SW480 (cell line): ENCODE data around the gene PER2.
A peak's percentile ranks its signal among the peaks of the same experiment; 100 is the strongest.

Experiments
- DNase-seq: peaks from one replicate; pipeline ENCODE4 v3.0.0-alpha.2; 2016; ENCODE audit warnings: low spot score

PER2 gene

DNA sequence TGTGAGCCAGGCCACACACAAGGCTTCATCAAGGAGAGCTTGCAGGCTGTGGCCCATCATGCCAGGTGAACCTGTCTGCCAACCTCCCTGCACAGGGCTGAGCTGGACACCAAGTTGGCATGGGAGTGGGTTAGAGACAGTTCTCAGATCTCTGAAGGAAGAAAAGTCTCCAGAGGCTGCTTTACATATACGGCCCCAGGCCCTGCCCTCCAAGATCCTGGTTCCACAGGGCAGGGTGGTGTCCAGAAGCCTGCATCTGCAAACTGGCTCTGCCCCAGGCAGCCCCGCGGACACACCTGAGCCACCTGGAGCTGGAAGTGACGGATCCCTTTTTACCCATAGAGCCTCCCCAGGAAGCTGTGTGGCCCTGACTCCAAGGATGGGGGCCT lies 24.3 kb downstream of the PER2 start:
- no peak for DNase-seq

DNA sequence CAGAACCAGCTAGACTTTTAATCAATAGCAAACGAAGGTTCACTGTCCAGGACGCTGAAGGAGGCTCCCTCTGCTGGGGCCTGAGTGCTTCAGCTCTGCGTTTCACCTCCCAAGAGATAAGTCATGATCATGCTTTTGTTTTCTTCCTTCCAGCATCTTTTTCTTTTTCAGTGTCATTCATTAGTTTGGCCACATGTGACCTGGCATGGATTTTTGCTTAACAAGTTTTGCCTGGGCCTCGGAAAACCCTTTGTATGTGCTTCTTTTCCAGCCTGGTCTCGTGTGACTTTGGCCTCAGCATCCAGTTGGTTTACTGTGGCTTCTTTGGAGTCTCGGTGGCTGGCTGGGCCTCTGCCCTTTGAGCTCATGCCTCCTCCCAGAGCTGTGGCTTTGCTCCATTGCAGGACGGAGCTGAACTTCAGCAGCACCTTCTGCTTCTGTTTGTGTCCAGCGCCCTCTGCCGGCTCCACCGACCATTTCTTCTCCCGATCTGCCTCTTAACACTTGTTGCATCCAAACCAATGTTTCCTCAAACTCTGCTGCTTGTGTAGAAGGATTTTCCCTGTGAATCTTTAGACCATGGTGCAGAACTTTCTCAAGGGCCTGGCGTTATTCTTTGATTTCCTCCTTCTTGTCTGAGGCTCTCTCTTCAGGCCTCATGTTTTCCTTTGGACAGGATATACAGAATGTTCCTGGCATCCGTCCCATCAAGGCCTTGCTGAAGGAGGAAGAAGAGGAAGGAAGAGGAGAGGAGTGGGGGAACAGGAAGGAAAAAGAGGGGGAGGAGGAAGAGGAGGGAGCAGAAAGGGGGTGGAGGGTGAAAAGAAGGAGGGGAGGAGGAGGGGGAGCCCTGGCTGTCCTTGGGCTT lies 25.0 kb downstream of the PER2 start:
- DNase-seq, result peak; percentile 81

DNA sequence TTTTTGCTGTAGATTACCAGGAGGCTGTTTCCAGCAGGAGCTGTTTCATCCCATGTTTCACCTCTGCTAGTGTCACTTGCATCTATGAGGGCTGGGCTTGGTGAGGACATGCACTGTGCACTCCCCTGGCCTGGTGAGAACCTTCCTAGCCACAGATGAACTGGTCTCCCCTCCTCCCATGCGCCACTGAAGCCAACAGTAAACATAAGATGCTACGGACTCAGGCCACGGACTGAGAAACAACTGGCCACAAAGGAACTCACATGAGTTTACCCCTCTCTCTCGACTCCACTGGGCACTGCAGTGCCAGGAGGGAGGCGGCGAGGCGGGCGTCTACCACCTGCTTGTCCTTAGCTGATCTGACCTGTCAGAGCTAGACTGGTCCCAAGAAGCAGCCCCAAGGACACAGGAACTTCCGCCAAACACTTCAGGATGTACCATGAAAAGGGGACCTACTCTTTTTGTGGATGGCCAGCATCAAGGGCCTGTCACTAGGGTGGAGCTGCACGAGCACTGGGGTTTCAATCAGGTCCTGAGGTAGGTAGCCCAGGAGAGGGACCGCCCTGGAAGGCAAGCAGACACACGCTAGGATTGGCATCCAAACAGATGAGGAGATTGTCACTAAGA lies 25.8 kb downstream of the PER2 start:
- DNase-seq, result no peak

DNA sequence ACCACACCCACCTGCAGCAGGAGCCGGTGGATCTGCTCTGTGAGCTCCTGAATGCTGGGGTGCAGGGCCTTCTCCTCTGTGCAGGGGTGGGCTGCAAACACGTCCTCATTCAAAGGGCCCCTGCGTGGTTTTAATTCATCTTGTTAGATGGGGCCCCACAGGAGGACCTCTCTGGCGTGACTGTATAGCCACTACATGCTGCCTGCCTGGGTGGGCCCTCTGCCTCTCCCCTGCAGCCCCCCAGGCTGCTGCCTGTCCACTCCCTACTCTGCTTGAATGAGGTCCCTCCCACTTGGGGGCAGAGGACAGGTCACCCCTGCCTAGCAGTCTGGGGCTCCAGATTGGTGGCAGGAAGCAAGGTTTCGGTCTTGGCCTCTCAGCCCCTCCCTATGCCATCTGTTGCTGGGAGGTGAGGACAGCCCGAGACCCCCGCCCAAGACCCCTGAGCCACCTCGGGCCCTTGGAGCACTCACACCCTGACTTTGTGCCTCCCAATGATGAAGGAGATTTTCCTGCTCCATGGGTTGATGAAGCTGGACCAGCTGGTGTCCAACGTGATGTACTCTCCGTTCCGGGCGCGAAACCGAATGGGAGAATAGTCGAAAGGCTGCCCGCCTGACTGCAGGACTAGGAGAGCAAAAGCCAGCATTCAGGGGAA lies 26.6 kb downstream of the PER2 start:
- no peak for DNase-seq

DNA sequence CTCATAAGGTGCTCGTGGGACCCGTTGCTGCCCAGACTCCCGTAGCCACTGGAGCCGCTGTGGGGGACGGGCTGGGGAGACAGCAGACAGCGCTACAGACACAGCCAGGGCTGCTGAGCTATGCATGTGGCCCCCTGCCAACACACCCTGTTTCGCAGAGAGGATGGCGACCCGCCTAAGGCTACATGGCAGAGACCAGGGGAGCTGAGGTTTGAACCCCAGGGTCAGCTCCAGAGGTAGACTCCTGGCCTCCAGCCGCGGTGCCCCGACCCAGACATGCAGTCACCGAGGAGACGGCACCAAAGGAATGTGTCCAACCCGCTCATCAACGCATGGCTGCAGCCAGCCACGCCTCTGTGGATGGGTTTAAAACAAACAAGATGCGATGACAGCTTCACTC lies 27.5 kb downstream of the PER2 start:
- DNase-seq, result no peak

DNA sequence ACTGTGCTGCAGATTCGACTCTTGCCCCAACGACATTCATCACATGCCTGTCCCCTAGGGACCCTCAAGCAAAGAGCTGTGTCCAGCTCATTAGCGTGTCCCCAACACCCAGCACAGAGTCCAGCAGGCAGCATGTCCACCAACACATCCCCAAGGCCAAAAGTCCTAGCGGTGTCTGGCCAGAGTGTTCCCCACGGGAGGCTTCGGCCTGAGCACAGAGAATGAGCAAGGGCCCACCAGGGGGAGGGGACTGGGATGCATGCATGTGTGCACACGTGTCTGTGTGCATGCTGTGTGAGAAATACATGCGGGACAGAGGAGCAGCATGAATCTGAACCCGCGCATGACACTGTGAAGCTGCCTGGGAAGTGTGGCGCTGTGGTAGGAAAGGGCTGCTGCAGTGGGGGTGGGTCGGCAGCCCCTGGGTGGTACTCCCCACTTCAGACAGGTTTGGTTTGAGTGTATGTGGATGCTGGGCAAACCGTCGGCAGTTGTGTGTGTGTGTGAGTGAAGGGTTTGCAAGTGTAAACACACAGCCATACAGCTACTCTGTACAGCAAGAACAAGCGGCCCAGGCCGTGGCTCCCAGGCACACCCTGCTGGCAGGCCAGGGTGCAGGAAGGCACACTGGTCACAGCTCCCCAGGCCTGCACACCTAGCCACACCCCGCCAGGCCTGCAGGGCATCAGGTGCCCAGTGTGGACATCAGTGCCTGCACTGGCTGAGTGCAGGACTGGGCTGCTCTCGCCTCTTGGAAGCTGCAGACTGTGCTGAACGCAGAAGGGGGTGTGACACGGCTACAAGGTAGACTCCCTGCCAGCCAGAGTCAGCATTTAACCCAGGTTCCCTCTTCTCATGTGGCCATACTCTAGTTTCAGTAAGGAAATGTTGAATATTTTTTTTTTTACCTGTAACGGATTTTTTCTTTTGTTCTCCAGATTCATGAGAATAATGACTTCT lies 29.1 kb downstream of the PER2 start:
- no peak for DNase-seq

DNA sequence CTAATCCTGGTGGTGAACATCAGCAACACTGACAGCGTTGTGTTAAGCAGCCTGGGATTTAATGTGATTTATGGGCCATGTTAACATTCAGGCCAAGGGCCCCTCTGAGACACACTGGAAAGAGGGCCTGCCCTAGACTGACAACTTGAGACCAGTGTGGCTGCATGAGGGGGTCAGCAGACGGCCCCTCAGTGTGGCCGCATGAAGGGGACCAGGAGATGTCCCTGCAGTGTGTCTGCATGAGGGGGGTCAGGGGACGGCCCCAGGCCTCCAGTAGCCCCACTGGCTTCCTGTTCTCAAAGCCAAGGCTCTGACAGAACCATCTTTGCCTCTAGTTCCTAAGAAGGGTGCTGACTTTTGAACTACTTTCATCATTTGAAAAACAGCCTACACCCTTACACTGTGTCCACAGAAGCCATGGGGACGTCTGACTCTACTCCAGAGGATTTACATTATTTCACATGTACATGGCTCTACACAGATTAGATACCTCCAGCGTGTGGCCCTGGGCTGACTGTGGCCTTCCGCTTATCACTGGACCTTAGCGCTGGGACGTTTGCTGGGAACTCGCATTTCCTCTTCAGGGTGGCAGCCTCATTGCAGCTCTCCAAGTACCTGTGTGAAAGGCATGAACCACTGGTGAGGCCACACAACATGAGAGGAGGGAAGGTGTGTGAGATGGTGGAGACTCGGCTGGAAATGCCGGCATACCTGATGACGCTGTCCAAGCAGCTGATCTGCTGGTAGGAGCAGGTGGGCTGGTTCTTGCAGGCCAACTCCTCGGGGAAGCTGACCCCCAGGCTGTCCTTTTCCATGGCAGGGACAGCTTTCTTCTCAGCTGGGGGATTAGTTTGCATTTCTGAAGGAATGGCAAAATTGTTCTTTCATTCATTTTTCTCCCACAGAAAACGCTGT lies 30.4 kb downstream of the PER2 start:
- DNase-seq, result no peak

DNA sequence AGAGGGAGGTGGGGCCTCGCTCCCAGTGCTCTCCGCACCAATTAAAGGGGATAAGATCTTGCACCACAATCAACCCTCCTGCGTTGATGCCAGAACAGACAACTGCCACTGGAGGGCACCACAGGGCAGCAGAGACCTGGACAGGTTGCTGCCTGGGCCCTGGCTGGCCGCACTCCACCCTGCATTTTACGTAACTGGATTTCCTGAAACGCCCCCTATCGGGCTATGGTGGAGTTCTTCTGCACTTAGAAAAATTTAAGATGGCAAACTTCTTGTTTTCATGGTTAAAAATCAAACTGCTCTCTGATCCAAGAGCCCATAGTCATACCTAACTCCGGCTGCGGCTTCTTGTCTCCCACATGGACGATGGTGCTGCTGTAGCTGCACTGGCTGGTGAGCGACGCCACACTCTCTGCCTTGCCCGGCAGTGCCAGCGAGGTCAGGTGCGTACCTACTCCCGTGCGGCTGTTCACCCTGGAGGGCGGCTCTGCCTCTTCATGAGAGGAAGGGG lies 31.8 kb downstream of the PER2 start:
- peak; percentile 86 for DNase-seq

DNA sequence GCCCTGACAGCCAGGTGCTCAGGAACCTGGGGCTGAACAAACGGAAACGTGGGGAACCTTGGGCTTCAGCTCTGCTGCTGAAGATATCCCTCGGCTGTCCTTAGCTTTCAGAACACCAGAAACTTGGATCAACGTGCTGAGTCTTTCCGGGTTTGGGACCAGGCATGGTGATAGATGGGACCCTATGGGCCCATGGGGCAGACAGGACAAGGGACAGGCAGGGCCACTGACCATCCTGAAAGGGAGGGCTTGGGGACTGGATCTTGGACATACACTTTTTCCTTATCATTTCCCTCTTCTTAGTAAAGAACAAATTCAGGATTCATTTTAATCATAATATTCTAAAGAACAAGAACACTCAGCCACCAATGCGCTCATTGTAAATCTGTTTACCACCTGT lies 32.3 kb downstream of the PER2 start:
- DNase-seq, result no peak

DNA sequence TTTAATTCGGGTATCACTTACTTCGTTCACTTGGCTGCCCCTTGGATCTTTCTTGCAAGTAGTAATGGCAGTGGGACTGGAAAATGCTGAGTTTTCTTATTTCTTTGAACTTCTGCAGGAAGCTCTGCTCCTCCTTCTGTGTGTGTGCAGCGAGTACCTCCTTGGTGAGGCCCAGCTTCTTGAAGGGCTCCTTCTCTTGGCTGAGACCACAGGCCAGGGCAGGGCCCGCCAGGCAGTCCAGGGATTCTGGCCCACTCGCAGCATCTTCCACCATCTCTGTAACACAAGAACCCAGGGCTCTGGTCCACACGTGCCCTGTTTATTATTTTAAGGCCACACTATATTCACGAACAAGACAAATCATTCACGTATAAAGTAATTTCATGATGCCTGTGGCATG lies 32.8 kb downstream of the PER2 start:
- no peak for DNase-seq

DNA sequence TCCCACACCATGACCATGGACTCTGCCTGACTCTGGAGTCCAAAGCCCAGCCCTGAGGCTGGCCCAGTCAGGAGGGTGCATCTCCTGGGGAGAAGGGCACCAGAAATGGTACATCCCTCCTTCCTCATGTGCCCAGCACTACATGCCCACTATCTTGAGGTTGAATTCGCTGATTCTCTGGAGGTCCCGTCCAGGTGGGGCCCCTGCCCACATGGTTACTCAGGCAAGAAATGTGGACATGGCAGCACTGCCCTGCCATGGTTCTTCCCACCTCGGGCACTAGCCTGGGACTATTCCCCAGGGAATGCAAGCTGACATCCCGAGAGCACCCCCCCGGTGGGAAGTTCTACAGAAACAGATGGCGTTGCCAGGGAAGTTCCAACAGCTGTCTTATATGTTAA lies 33.3 kb downstream of the PER2 start:
- DNase-seq, result no peak

DNA sequence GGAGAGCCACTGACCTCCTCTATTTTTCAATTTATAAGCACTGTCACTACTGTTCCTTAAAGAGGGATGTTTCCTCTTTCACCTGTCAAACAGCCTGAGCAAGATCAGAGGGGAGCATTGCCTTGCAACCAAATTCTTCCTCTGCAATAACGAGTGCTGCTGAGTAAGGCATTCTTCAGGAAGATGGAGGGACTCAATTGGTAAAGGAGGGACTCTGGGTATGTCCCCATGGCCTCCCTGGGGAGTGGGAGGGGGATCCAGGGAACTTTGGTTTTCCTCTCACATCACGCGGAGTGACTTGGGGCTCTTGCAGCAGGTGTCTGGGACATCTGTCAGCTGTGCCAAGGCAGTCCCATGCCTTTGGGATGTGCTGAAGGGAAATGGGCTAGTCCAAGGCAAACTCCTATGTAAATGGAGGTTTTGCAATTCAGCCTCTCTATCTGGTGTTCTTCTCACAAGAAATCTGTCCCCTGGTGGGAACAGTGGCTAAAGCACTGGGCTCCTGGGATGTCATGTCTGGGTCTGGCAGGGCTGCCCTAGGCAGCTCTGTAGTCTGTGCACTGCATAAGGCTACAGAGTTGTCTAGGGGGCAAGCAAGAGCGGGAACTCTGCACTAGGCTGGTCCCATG lies 34.2 kb downstream of the PER2 start:
- no peak for DNase-seq

DNA sequence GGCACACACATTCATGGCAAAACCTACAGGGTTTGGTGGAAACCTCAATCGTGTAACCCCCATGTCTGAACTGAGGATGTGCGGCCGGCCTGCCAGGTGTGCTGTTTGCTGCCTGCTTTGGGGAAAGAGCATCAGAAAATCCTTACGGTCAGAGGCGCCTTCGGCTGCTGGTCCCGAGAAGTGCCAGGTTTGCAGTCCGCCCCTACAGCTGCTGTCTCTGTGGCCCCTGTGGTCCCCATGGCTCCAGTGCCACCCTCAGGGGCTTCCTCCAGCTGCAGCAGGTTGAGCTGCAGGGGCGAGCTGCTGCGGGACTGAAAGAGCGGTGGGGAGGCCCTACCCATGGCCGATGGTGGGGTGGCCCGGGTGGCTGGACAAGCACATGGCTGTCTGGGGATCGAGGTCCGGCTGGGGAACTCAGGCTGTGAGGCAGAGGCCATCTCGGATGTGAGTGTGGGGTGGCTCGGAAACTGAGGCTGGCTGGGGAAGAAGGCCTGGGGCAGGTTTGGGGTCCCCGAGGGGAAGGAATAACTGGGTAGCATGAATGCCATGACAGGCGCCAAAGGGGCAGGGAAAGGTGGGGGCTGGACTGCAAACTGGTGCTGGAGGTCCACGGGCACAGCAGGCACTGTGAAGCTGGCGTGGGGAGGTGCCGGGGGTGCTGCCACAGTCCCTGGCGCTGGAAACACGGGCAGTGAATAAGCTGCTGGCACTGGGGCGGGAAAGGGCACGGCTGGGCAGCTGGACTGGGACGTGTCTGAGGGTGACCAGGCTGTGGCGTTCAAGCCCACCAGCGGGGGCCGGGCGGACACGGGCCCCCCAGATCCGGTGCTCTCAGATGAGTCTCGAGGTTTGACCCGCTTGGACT lies 35.4 kb downstream of the PER2 start:
- DNase-seq, result no peak

DNA sequence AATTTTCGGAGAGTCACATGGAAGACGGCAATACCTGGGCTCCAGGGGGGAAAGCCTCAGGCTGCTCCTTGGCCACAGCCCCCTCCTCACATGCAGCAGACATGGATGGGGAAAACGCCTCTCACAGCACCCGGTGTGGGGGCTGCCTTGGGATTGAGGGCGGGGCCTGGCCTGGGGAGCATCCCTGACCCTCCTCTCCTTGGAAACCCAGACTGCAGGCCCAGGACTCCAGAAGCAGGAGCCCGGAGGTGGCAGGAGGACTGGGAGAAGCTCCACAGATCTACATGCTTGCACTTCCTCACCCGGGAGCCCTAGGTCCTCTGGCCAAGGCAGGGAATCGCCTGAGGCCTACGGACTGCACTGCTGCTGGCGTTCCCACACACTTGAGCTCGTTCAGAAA lies 36.4 kb downstream of the PER2 start:
- DNase-seq, result no peak

DNA sequence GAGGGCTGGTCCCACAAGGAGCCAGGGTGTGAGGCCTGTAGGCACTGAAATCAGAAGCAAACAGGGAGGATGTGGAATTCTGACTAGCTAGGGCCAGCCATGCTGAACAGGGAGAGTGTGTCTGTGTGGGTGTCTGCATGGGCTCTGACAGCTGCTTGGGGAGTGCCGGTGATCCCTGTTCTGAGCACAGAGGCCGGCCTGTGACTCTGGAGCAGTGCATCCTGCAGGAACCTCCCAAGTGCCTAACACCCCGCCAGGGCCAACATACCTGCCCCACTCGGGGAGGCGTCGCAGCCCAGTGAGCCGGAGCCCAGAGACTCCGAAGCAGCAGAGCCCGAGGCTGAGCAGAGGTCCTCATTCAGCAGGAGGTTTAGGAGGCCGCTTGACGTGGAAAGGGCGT lies 37.1 kb downstream of the PER2 start:
- DNase-seq, result no peak

DNA sequence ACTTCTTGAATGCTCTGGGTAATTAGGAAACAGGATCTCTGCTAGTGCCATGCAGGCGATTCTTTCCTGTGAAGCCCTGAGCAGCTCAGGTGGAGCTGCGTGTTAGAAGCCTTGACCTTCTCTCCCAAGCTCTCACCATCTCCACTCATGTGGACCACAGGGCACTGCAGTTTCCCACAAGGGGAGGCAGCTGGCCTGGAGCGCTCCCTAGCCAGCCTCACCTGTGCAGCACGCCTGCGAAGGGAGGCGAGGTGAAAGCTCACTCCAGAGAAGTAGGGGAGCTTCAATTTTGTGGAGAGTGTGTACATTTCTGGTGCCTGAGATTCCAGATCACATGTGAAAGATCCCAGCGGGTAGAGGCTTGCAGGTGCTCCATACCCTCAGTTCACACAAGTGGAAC lies 37.5 kb downstream of the PER2 start:
- no peak for DNase-seq

DNA sequence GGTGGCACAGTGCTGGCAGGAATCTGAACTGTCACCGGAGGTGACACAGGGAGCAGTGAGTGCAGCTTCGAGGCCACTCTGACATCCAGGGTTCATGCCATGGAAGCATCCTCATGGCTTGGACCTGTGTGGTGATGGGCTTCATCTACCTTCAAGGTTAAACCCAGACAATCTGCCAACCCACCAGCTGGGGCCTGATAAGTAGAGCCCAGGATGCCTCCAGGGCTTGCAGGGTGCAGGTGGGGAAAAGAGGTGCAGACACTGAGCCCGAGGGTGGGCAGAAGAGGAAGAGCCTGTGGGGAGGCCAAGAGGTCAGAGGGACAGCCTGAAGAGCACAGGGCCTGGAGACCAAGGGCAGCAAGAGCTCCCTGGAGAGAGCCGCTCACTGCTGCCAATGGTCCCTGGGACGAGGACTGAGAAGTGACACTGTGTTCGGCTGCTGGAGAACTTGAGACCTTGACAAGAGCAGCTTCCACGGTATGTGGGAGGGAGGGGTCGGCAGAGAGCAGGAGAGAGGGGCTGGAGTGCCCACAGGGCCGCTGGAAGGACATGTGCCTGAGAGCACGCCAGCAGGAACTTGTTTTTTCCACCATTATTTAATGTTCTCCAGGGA lies 40.5 kb downstream of the PER2 start:
- DNase-seq, result no peak

DNA sequence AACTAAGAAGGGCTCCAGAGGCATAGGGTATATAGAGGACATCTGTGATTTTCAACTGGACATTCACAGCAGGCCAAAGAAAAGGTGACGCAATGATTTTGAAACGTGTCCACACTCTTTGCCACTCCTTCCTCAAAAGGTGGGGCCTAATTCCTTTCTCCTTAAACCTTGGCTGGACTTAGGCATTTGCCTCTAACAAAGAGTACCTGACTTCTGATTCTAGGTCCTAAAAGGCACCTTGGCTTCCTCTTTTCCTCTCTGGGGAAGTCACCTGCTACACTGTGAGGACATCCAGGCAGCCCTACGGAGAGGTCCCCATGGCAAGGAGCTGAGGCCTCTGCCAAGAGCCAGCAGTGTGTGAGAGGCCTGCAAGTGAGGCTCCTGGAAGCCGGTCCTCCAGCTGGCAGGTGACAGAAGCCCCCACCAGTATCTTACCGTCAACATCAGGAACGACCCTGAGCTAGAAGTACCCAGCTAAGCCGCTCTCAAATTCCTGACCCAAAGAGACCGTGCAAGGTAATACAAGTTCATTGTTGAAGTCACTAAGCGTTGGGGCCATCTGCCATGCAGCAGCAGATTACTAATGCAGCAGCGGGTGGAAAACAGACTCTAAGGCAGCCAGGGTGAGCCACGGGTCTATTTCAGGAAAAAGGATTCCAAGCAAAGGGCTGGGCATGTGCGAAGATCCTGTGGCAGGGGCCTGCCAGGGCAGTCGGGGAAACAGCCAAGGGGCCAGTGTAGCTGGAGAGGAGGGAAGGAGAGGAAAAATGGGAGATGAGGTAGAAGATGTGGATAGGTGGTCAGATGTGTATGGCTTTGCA lies 41.2 kb downstream of the PER2 start:
- DNase-seq, result no peak
